ENCODE results near the gene CFHR5. TPM values are rescaled to one million over a fixed set of nuclear protein-coding genes. Genes with fewer than 3 reads are reported as not detected.

CFHR5 gene
- total RNA-seq, 1 experiment from 2014 or later, result not detected

DNA sequence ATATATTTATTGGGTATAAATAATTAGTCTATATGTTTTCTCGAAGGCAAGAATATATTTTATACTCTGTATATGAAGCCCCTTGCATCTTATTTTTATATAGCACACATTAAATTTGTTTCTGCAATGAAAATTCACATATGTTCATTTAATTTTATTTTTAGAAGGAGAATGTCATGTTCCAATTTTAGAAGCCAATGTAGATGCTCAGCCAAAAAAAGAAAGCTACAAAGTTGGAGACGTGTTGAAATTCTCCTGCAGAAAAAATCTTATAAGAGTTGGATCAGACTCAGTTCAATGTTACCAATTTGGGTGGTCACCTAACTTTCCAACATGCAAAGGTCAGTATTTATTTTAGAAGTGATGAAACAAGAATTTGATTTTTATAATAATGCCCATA lies 16.6 kb downstream of the CFHR5 start:
- H3K27me3 Mint-ChIP-seq (ENCODE audit: low read depth), result no peaks in the 10 kb centered on the region
- H3K4me3 Mint-ChIP-seq, result no peak overlapping the region
- H3K27ac Mint-ChIP-seq, result no peak overlapping the region
- peaks cover 6% of the 10 kb centered on the region for H3K36me3 Mint-ChIP-seq
- peaks cover 10% of the 10 kb centered on the region for H3K9me3 Mint-ChIP-seq
- ChIA-PET POLR2A (no interaction called here), CTCF (no interaction called here)
- TF ChIP-seq JAZF1 (CRISPR knock-in tag; IDR thresholded peaks at IDR 0.05) (no peak), RELA (CRISPR knock-in tag; IDR thresholded peaks at IDR 0.05; ENCODE audit: borderline replicate concordance) (no peak), NFE2L1 (CRISPR knock-in tag; IDR thresholded peaks at IDR 0.05) (no peak), ZNF138 (CRISPR knock-in tag; conservative IDR thresholded peaks at IDR 0.05) (no peak)
- TF ChIP-seq, protein P1, sequence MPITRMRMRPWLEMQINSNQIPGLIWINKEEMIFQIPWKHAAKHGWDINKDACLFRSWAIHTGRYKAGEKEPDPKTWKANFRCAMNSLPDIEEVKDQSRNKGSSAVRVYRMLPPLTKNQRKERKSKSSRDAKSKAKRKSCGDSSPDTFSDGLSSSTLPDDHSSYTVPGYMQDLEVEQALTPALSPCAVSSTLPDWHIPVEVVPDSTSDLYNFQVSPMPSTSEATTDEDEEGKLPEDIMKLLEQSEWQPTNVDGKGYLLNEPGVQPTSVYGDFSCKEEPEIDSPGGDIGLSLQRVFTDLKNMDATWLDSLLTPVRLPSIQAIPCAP (CRISPR knock-in tag; IDR thresholded peaks at IDR 0.05), result no peak
- TF ChIP-seq, protein P2, sequence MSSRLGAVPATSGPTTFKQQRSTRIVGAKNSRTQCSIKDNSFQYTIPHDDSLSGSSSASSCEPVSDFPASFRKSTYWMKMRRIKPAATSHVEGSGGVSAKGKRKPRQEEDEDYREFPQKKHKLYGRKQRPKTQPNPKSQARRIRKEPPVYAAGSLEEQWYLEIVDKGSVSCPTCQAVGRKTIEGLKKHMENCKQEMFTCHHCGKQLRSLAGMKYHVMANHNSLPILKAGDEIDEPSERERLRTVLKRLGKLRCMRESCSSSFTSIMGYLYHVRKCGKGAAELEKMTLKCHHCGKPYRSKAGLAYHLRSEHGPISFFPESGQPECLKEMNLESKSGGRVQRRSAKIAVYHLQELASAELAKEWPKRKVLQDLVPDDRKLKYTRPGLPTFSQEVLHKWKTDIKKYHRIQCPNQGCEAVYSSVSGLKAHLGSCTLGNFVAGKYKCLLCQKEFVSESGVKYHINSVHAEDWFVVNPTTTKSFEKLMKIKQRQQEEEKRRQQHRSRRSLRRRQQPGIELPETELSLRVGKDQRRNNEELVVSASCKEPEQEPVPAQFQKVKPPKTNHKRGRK (CRISPR knock-in tag; IDR thresholded peaks at IDR 0.05; ENCODE audit: borderline replicate concordance), result no peak
- TF ChIP-seq, protein P3, sequence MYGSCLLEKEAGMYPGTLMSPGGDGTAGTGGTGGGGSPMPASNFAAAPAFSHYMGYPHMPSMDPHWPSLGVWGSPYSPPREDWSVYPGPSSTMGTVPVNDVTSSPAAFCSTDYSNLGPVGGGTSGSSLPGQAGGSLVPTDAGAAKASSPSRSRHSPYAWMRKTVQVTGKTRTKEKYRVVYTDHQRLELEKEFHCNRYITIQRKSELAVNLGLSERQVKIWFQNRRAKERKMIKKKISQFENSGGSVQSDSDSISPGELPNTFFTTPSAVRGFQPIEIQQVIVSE (CRISPR knock-in tag; IDR thresholded peaks at IDR 0.05; ENCODE audit: borderline replicate concordance), result no peak
- no peak for ATAC-seq
- H3K4me1 Mint-ChIP-seq, result peaks cover 23% of the 10 kb centered on the region
- DNase-seq (ENCODE audit: low spot score), result no peak

DNA sequence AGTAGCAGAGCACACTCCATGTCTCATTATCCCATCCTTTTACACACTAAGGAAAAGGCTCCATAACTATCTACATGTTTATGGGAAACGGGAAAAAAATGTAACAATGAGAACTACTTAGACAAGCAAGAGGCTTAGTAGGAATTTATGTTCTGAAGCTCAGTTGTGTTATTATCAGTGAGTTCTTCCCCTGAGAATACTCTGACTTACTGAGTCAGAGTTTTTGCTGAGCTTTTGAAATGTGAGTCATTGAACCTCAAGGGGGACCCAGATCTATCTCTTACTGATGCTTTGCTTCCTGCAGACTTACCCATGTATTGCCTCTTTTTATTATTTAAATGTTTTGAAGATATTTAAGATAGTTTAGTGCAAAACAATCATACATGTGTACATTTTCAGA lies 20.1 kb downstream of the CFHR5 start:
- CTCF ChIA-PET, result no interaction called here
- peak; percentile 51 for ATAC-seq

DNA sequence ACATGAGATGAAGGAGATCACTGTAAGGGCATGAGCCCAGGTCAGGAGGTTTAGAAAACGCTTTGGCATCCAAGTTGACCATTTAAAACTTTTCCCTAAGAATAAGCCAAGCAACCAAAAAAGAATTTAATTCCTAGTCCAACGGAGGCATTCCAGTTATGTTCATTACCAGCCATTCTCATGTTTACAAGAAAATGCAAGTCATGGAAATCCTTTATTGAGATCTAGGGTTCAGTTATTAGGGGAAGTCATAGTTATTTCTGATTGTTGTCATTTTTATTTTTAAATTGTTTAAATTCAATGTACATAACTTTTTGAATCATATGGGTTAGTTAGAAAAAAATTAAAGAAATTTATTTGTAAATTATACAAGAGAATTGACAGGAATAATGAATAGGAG lies 24.5 kb downstream of the CFHR5 start:
- H3K27ac Mint-ChIP-seq, result no peak overlapping the region
- CTCF ChIA-PET, result no interaction called here
- TF ChIP-seq CREB1 (CRISPR knock-in tag; IDR thresholded peaks at IDR 0.05) (no peak), GTF2I (CRISPR knock-in tag; conservative IDR thresholded peaks at IDR 0.05) (no peak), EMX1 (CRISPR knock-in tag; IDR thresholded peaks at IDR 0.05) (no peak)
- TF ChIP-seq, protein P4, sequence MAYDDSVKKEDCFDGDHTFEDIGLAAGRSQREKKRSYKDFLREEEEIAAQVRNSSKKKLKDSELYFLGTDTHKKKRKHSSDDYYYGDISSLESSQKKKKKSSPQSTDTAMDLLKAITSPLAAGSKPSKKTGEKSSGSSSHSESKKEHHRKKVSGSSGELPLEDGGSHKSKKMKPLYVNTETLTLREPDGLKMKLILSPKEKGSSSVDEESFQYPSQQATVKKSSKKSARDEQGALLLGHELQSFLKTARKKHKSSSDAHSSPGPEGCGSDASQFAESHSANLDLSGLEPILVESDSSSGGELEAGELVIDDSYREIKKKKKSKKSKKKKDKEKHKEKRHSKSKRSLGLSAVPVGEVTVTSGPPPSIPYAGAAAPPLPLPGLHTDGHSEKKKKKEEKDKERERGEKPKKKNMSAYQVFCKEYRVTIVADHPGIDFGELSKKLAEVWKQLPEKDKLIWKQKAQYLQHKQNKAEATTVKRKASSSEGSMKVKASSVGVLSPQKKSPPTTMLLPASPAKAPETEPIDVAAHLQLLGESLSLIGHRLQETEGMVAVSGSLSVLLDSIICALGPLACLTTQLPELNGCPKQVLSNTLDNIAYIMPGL (CRISPR knock-in tag; IDR thresholded peaks at IDR 0.05), result no peak
- TF ChIP-seq, protein P5, sequence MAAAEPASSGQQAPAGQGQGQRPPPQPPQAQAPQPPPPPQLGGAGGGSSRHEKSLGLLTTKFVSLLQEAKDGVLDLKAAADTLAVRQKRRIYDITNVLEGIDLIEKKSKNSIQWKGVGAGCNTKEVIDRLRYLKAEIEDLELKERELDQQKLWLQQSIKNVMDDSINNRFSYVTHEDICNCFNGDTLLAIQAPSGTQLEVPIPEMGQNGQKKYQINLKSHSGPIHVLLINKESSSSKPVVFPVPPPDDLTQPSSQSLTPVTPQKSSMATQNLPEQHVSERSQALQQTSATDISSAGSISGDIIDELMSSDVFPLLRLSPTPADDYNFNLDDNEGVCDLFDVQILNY (CRISPR knock-in tag; IDR thresholded peaks at IDR 0.05), result no peak
- TF ChIP-seq, protein P6, sequence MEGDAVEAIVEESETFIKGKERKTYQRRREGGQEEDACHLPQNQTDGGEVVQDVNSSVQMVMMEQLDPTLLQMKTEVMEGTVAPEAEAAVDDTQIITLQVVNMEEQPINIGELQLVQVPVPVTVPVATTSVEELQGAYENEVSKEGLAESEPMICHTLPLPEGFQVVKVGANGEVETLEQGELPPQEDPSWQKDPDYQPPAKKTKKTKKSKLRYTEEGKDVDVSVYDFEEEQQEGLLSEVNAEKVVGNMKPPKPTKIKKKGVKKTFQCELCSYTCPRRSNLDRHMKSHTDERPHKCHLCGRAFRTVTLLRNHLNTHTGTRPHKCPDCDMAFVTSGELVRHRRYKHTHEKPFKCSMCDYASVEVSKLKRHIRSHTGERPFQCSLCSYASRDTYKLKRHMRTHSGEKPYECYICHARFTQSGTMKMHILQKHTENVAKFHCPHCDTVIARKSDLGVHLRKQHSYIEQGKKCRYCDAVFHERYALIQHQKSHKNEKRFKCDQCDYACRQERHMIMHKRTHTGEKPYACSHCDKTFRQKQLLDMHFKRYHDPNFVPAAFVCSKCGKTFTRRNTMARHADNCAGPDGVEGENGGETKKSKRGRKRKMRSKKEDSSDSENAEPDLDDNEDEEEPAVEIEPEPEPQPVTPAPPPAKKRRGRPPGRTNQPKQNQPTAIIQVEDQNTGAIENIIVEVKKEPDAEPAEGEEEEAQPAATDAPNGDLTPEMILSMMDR (IDR thresholded peaks at IDR 0.05), result no peak

More for the DNA sequence above, 20.1 kb downstream of the CFHR5 start:
- H3K36me3 Mint-ChIP-seq, result no peaks in the 10 kb centered on the region
- TF ChIP-seq NR1H2 (CRISPR knock-in tag; IDR thresholded peaks at IDR 0.05) (no peak), FOXK1 (CRISPR knock-in tag; IDR thresholded peaks at IDR 0.05) (no peak), HMGA2 (CRISPR knock-in tag; IDR thresholded peaks at IDR 0.05) (no peak), ZNF317 (CRISPR knock-in tag; IDR thresholded peaks at IDR 0.05; ENCODE audit: borderline replicate concordance, low read depth) (no peak)
- TF ChIP-seq, protein P7, sequence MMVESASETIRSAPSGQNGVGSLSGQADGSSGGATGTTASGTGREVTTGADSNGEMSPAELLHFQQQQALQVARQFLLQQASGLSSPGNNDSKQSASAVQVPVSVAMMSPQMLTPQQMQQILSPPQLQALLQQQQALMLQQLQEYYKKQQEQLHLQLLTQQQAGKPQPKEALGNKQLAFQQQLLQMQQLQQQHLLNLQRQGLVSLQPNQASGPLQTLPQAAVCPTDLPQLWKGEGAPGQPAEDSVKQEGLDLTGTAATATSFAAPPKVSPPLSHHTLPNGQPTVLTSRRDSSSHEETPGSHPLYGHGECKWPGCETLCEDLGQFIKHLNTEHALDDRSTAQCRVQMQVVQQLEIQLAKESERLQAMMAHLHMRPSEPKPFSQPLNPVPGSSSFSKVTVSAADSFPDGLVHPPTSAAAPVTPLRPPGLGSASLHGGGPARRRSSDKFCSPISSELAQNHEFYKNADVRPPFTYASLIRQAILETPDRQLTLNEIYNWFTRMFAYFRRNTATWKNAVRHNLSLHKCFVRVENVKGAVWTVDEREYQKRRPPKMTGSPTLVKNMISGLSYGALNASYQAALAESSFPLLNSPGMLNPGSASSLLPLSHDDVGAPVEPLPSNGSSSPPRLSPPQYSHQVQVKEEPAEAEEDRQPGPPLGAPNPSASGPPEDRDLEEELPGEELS (CRISPR knock-in tag; IDR thresholded peaks at IDR 0.05), result no peak
- TF ChIP-seq, protein P8, sequence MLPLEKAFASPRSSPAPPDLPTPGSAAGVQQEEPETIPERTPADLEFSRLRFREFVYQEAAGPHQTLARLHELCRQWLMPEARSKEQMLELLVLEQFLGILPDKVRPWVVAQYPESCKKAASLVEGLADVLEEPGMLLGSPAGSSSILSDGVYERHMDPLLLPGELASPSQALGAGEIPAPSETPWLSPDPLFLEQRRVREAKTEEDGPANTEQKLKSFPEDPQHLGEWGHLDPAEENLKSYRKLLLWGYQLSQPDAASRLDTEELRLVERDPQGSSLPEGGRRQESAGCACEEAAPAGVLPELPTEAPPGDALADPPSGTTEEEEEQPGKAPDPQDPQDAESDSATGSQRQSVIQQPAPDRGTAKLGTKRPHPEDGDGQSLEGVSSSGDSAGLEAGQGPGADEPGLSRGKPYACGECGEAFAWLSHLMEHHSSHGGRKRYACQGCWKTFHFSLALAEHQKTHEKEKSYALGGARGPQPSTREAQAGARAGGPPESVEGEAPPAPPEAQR (CRISPR knock-in tag; IDR thresholded peaks at IDR 0.05), result no peak
- TF ChIP-seq, protein P9, sequence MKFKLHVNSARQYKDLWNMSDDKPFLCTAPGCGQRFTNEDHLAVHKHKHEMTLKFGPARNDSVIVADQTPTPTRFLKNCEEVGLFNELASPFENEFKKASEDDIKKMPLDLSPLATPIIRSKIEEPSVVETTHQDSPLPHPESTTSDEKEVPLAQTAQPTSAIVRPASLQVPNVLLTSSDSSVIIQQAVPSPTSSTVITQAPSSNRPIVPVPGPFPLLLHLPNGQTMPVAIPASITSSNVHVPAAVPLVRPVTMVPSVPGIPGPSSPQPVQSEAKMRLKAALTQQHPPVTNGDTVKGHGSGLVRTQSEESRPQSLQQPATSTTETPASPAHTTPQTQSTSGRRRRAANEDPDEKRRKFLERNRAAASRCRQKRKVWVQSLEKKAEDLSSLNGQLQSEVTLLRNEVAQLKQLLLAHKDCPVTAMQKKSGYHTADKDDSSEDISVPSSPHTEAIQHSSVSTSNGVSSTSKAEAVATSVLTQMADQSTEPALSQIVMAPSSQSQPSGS (CRISPR knock-in tag; IDR thresholded peaks at IDR 0.05; ENCODE audit: borderline replicate concordance, low read depth), result no peak
- DNase-seq (ENCODE audit: low spot score), result no peak
- H3K9me3 Mint-ChIP-seq, result peaks cover under 1% of the 10 kb centered on the region; the same call in 1 of the 2 replicates
- no peak overlapping the region for H3K4me3 Mint-ChIP-seq
- H3K4me1 Mint-ChIP-seq, result peaks cover 5% of the 10 kb centered on the region
- no peak overlapping the region for H3K27ac Mint-ChIP-seq
- POLR2A ChIA-PET, result no interaction called here
- H3K27me3 Mint-ChIP-seq (ENCODE audit: low read depth), result no peaks in the 10 kb centered on the region

More for the DNA sequence above, 24.5 kb downstream of the CFHR5 start:
- POLR2A ChIA-PET, result no interaction called here
- no peak overlapping the region for H3K4me3 Mint-ChIP-seq
- H3K4me1 Mint-ChIP-seq, result no peaks in the 10 kb centered on the region
- ATAC-seq (no peak), DNase-seq (ENCODE audit: low spot score) (no peak)
- peaks cover 6% of the 10 kb centered on the region for H3K9me3 Mint-ChIP-seq
- no peaks in the 10 kb centered on the region for H3K36me3 Mint-ChIP-seq
- no peaks in the 10 kb centered on the region for H3K27me3 Mint-ChIP-seq (ENCODE audit: low read depth)

Data from WTC11 (cell line).